HepG2 (cell line): ENCODE results near the gene RBBP9. TPM values are rescaled to one million over a fixed set of nuclear protein-coding genes. Genes with fewer than 3 reads are reported as not detected.

Experiments used
- MLLT10 ChIP-seq: sonication (generic); formaldehyde crosslinking; IDR thresholded peaks from 2 replicates; pipeline ENCODE4 v1.4.0; 2020; ENCODE audit warnings: missing genetic modification reagents
- NFKB2 ChIP-seq: sonication (generic); formaldehyde crosslinking; IDR thresholded peaks from 2 replicates; pipeline ENCODE4 v1.4.0; 2020; ENCODE audit warnings: missing genetic modification reagents, borderline replicate concordance
- PLRG1 ChIP-seq: fragments of 450-650 bp; conservative IDR thresholded peaks from 2 replicates; pipeline ENCODE4 v1.6.1; 2016
- RBM39 ChIP-seq: fragments of 200-400 bp; formaldehyde crosslinking; IDR thresholded peaks from one replicate; pipeline ENCODE4 v1.6.1; 2018; ENCODE audit warnings: antibody characterized with exemption, mild to moderate bottlenecking, low read depth, low read length; ENCODE audit not compliant: poor library complexity, severe bottlenecking
- SP4 ChIP-seq: sonication (generic); formaldehyde crosslinking; IDR thresholded peaks from 2 replicates; pipeline ENCODE4 v1.8.1; 2023; ENCODE audit warnings: mild to moderate bottlenecking, missing genetic modification reagents
- TCF7L2 ChIP-seq: IDR thresholded peaks from 2 replicates; pipeline ENCODE4 v1.6.1; 2011; ENCODE audit warnings: mild to moderate bottlenecking, low read depth, low read length, moderate library complexity
- ZNF136 ChIP-seq: sonication (generic); formaldehyde crosslinking; IDR thresholded peaks from 2 replicates; pipeline ENCODE4 v1.8.1; 2022; ENCODE audit warnings: low read depth, mild to moderate bottlenecking, moderate library complexity, missing genetic modification reagents
- ZNF607 ChIP-seq: sonication (generic); formaldehyde crosslinking; IDR thresholded peaks from 2 replicates; pipeline ENCODE4 v1.5.1; 2020; ENCODE audit warnings: missing genetic modification reagents, mild to moderate bottlenecking, borderline replicate concordance
- ZNF674 ChIP-seq: sonication (generic); formaldehyde crosslinking; IDR thresholded peaks from 2 replicates; pipeline ENCODE4 v1.5.0; 2020; ENCODE audit warnings: low read depth, mild to moderate bottlenecking, missing genetic modification reagents
- ZNF749 ChIP-seq: sonication (generic); formaldehyde crosslinking; IDR thresholded peaks from 2 replicates; pipeline ENCODE4 v1.8.0; 2022; ENCODE audit warnings: mild to moderate bottlenecking, missing genetic modification reagents, moderate library complexity, borderline replicate concordance
- ZNF773 ChIP-seq: sonication (generic); formaldehyde crosslinking; IDR thresholded peaks from 2 replicates; pipeline ENCODE4 v1.4.0; 2020; ENCODE audit warnings: missing genetic modification reagents, borderline replicate concordance
- ZNF816 ChIP-seq: sonication (generic); formaldehyde crosslinking; IDR thresholded peaks from 2 replicates; pipeline ENCODE4 v1.8.0; 2022; ENCODE audit warnings: missing genetic modification reagents, mild to moderate bottlenecking, borderline replicate concordance
- polyA plus RNA-seq, 8 experiments: library from polyadenylated mRNA; depleted of rRNA in 3 of 8; stranded (reverse) in 7 of 8; unstranded in 1 of 8; fragments of >200 nt; fragmentation: Illumina TruSeq in 4 of 8; extraction: Trizol in 4 of 8; gene quantifications; 2 replicates each; pipeline versions ENCODE4 v1.2.1 to v1.2.3, GENCODE V29; 2011 to 2016; ENCODE audit warnings: low read depth in 4 of 8, missing spikeins in 1 of 8, mixed read lengths in 1 of 8; ENCODE audit not compliant: insufficient read depth in 1 of 8
- total RNA-seq, 5 experiments: library from RNA; depleted of rRNA; stranded (reverse); fragments of >200 nt; fragmentation: Illumina TruSeq; extraction: Trizol; gene quantifications; 2 replicates each; pipeline ENCODE4 v1.2.3, GENCODE V29; 2016; ENCODE audit warnings: low read depth in 1 of 5
- TF ChIP-seq, protein P1 (sequence below): sonication (generic); formaldehyde crosslinking; IDR thresholded peaks from 2 replicates; pipeline ENCODE4 v1.4.0; 2020; ENCODE audit warnings: missing genetic modification reagents, borderline replicate concordance
- TF ChIP-seq, protein P2 (sequence below): sonication (generic); formaldehyde crosslinking; IDR thresholded peaks from 2 replicates; pipeline ENCODE4 v1.8.0; 2022; ENCODE audit warnings: missing genetic modification reagents, mild to moderate bottlenecking, inconsistent platforms, borderline replicate concordance
- TF ChIP-seq, protein P3 (sequence below): sonication (generic); formaldehyde crosslinking; conservative IDR thresholded peaks from 2 replicates; pipeline ENCODE4 v1.8.0; 2022; ENCODE audit warnings: low read depth, missing genetic modification reagents

The RBBP9 gene
- total and polyA plus RNA-seq, 2 of the 13 experiments (the other 11 are each of a cell fraction or from before 2014, with no cell fraction given): 28.0 to 56.3 TPM

DNA sequence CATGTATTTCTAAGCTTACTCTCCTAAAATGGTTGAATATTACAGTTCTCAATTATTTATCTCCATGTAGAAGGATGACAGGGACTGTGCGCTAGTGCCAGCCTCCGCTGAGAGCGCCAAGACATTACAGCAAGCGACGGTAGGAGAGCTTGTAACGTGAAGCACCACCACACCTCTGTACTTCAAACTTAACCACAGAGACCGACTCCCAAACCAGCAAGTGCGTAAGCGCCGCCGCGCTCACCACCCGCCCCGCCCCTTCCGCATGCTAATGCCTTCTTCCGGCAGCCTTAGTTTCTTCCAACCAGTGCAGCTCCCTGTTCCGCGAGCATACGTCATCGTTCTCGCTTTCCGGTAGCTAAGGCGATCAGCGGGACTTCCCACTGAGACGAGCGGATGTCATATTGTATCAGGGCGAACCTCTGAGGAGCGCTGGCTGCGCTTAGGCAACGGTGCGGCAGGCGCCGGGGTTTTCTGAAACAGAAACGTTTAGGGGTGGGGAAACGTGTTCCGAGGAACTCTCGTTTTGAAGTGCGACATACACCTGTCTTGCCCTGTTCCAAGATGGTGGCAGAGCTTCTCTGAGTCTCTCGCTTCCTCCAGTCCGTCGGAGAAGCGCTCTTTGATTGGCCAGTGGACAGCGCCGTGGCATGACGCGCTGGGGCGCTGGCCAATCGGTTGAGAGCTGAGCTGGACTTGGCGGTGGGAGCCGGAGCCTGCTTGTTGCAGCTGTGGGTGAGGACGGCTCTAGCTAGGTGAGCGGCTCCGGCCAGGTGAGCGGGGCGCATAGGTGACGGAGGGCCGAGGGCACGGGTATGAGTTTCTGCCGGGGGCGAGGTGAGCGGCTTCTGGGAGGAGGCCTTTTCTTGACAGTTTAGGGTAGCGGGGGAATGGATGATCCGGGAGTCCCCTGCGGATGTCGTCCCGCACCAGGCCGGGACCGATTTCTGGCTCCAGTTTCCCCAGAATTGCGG, 10.5 kb upstream of the RBBP9 start, which contains the start of gene SEC23B (continued):
- TF ChIP-seq SP4 (CRISPR knock-in tag) (peak; percentile 83), ZNF773 (peak; percentile 26), PLRG1 (no peak), ZNF607 (CRISPR knock-in tag) (peak; percentile 98), RBM39 (peak; percentile 91), ZNF816 (peak; percentile 74; the same call in 1 of the 2 replicates), ZNF674 (no peak), ZNF749 (CRISPR knock-in tag) (peak; percentile 87; the same call in 1 of the 2 replicates), MLLT10 (CRISPR knock-in tag) (no peak), ZNF136 (CRISPR knock-in tag) (peak; percentile 74), TCF7L2 (no peak), NFKB2 (CRISPR knock-in tag) (peak; percentile 98; the same call in 1 of the 2 replicates)
- TF ChIP-seq, protein P1, sequence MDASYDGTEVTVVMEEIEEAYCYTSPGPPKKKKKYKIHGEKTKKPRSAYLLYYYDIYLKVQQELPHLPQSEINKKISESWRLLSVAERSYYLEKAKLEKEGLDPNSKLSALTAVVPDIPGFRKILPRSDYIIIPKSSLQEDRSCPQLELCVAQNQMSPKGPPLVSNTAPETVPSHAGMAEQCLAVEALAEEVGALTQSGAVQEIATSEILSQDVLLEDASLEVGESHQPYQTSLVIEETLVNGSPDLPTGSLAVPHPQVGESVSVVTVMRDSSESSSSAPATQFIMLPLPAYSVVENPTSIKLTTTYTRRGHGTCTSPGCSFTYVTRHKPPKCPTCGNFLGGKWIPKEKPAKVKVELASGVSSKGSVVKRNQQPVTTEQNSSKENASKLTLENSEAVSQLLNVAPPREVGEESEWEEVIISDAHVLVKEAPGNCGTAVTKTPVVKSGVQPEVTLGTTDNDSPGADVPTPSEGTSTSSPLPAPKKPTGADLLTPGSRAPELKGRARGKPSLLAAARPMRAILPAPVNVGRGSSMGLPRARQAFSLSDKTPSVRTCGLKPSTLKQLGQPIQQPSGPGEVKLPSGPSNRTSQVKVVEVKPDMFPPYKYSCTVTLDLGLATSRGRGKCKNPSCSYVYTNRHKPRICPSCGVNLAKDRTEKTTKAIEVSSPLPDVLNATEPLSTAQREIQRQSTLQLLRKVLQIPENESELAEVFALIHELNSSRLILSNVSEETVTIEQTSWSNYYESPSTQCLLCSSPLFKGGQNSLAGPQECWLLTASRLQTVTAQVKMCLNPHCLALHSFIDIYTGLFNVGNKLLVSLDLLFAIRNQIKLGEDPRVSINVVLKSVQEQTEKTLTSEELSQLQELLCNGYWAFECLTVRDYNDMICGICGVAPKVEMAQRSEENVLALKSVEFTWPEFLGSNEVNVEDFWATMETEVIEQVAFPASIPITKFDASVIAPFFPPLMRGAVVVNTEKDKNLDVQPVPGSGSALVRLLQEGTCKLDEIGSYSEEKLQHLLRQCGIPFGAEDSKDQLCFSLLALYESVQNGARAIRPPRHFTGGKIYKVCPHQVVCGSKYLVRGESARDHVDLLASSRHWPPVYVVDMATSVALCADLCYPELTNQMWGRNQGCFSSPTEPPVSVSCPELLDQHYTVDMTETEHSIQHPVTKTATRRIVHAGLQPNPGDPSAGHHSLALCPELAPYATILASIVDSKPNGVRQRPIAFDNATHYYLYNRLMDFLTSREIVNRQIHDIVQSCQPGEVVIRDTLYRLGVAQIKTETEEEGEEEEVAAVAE (CRISPR knock-in tag): peak; percentile 97
- TF ChIP-seq, protein P2, sequence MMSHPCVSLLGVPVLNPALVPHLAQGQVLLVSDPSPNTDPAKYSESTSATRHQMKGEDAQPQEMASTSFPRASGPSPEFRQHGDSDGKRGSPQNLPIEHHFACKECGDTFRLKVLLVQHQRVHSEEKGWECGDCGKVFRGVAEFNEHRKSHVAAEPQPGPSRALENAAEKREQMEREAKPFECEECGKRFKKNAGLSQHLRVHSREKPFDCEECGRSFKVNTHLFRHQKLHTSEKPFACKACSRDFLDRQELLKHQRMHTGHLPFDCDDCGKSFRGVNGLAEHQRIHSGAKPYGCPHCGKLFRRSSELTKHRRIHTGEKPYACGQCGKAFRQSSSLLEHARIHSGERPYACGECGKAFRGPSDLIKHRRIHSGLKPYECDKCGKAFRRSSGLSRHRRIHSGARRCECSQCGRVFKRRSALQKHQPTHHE (CRISPR knock-in tag): peak; percentile 80; the same call in 1 of the 2 replicates
- TF ChIP-seq, protein P3, sequence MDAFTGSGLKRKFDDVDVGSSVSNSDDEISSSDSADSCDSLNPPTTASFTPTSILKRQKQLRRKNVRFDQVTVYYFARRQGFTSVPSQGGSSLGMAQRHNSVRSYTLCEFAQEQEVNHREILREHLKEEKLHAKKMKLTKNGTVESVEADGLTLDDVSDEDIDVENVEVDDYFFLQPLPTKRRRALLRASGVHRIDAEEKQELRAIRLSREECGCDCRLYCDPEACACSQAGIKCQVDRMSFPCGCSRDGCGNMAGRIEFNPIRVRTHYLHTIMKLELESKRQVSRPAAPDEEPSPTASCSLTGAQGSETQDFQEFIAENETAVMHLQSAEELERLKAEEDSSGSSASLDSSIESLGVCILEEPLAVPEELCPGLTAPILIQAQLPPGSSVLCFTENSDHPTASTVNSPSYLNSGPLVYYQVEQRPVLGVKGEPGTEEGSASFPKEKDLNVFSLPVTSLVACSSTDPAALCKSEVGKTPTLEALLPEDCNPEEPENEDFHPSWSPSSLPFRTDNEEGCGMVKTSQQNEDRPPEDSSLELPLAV (CRISPR knock-in tag): no peak
